ENCODE data around the gene DNAL4.

DNAL4 gene, protein sequence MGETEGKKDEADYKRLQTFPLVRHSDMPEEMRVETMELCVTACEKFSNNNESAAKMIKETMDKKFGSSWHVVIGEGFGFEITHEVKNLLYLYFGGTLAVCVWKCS

DNA sequence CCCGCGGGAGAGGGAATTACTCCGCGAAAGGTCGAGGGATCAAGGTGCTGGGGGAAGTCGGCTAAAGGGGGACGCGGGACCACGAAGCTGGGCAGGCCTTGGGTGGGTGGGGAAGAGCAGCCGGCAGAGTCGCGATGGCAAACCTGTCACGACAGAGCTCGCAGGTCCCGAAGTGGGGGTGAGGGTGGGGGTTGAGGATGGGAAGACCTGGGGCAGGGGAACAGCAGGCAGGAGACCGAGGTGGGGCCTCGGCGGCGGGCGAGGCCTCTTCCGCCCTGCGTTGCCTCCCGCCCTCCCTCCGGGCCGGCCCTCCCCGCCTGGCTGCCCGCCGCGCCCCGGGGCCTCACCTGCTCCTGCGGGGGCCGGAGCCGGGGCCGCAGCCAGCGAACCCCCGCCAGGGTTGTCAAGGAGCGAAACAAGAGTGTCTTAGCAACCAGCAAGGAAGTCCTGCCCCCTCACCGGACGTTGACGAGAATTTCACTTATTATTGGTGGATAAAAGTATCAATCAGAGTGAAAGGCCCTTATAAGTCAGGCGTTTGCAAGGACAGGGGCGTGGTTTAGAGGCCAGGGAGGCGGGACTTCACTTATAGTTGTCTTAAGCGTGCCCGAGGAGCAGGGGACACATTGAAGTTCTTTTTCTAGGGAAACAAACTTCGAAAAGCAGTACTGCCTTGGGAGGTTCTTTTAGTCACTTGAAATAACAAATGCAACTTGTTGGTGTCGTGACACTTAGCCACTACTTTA lies at the start of gene DNAL4:
DNAL4 (minus strand) TSS at position 423 of the 746 bp plus-strand sequence. CDS start 11,412 bp downstream, outside the sequence.
- in situ Hi-C loops (cut with MboI; ENCODE audit: low pct_unique_long_range_greater_than_20kb, low sequenced_read_pairs) = no loop called here
- peak; percentile 99 for DNase-seq

DNA sequence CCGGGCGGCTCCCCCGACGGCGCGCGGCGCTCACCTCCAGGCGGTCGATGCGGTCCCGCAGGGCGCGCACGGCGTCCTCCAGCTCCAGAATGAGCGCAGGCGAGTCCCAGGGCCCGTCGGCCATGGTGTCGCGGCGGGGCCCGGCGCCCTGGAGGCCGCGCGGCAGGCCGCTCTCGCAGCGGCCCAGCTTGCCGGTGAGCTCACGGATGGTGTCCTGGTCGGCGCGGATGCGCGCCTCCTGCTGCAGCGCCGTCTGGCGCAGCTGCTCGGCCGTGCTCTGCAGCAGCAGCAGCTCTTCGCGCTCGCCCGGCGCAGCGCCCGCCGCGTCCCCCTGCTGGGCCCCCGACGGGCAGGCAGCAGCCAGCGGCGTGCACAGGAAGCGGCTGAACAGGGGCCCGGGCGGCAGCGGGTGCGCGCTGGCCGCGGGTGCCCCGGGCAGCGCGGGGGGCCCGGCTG lies 49.3 kb upstream of the DNAL4 start:
- DNase-seq = peak; percentile 62
- in situ Hi-C loops (cut with MboI; ENCODE audit: low pct_unique_long_range_greater_than_20kb, low sequenced_read_pairs) = no loop called here

DNA sequence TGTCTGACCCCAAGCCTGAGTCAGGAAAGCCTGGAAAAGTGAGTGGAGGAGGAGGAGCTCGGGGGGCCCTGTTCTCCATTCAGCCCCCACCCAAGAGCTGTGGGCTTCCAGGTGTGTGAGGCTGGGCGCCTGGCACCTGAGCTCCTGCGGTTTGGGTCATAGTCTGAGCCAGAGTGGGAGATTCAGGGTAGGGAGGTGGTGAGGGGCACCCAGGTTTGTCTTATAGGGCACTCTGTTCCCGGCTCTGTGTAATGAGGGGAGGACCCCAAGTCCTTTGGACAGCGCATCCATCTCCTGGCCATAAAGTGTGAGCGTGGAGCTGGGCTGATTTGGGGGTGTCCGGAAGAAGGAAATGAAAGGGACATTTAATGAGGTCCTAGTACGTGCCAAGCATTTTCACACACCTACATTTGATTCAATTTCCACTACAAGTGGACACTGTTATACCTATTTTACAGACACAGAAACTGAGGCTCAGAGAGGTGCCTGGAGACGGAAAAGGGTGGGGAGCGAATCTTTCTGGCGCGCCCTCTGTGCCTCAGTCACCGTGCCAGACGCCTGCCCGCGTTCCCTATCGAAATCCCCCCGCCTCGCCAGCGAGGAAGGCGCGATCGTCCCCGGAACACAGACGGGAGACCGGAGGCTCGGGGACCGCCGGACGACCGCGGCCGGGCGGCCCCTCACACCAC lies 48.7 kb upstream of the DNAL4 start:
- in situ Hi-C loops (cut with MboI; ENCODE audit: low pct_unique_long_range_greater_than_20kb, low sequenced_read_pairs) = no loop called here
- DNase-seq = no peak

DNA sequence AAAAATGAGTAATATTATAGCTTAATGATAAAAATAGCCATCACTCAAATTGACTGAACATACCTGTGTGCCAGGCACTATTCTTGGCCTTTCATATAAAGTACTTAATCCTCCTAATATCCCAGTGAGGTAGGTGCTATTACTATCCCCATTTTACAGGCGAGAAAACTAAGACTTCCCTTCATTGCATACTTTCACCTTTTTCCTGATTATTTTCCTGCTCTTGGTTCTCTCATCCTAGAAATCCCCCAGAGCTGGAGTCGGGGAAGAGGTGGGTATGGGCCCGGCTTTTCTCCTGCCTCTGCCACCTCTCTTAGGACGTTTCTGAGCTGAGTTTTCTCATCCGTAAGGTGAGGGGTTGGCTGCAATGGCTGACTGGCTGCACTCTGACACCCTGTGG lies 47.7 kb upstream of the DNAL4 start:
- DNase-seq = no peak
- in situ Hi-C loops (cut with MboI; ENCODE audit: low pct_unique_long_range_greater_than_20kb, low sequenced_read_pairs) = no loop called here

DNA sequence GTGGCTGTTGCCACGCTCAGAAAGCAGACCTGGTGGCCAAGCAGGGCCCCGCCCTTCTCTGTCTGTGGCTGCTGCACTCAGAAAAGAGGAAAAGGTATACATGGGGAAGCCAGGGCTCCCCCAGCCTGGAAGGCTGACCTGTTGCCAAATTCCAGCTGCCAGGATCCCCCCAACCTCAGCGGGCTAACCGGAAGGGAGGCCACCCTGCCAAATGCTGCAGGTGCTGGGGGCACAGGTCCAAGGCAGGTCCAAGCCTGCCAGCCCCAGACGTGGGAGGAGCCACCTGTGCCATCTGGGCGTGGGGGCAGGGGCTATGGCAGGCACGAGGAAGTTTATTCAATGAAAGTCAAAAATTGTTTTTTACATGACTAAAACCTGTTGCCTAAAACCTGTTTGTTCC lies 47.3 kb upstream of the DNAL4 start:
- in situ Hi-C loops (cut with MboI; ENCODE audit: low pct_unique_long_range_greater_than_20kb, low sequenced_read_pairs) = no loop called here
- DNase-seq = no peak

DNA sequence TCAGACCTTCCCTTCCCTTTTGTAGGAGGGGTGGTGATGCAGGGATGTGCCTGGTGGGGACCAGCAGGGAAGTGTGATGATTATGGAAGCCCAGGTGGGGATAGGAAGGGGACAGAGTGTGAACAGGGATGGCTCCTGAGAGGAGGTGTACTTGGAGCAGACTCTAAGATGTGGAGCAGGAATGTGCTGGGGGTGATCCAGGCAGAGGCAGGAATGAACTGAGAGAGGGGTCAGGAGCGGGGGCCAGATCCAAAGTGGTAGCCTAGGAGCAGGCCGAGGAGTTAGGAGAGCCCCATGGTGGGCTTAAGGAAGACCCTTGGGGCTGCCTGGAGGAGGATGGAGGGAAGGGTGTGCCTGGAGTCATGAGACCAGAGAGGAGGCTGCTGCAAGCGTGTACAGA lies 46.2 kb upstream of the DNAL4 start:
- in situ Hi-C loops (cut with MboI; ENCODE audit: low pct_unique_long_range_greater_than_20kb, low sequenced_read_pairs) = no loop called here
- DNase-seq = no peak

DNA sequence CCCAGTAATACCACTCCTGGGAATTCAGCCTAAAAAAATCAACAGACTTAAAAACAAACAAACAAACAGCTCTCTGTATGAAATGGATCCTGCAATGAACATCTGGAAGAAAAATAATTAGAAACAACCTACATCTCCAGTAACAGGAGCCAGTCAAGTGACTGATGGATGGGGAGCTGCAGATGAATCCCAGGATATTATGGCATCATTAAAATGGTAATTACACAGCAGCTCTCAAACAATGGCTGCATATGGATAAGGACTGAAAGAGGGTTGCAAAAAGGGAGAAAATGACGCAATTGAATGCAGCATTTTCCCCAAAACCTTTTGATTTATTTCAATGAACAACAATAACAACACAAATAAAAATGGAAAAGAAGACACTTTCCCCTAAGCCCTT lies 45.7 kb upstream of the DNAL4 start:
- in situ Hi-C loops (cut with MboI; ENCODE audit: low pct_unique_long_range_greater_than_20kb, low sequenced_read_pairs) = no loop called here
- no peak for DNase-seq

DNA sequence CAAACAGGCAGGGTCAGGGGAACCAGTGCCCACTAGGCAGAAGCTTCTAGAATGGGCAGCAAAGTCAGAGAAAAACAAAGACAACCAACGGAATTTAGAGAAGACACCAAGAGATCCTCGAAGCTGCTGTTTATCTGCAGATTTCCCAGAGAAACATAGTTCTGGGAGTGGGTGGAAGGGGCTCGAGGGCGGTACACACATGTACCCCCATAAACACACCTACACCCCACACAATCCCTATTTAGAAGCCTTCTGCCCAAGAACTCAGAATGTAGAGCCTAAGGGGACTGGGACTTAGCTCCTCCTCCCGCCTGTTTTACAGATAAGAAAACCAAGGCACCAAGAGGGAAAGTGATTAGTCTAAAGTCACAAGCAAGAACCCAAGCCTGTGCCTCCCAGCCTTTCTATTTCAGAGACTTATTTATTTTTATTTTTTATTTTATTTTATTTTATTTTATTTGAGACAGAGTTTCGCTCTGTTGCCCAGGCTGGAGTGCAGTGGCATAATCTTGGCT lies 43.5 kb upstream of the DNAL4 start:
- no peak for DNase-seq
- in situ Hi-C loops (cut with MboI; ENCODE audit: low pct_unique_long_range_greater_than_20kb, low sequenced_read_pairs) = no loop called here

DNA sequence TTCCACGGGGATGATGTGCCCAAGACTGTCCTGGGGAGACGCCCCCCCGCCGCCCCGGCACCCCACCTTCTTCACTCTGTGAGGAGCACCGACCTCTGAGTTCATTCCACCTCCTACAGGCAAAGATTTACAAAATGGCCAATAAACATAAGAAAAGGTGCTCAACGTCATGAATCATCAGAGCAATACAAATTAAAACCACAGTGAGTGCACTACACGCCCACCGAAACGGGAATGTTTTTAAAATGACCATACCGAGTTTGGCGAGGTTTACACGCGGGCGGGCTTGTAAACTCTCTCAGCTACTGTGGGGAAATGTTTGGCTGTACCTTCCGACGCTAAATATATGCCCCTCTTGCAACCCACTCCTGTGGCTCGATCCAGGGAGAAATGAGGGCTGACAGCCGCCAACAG lies 42.0 kb upstream of the DNAL4 start:
- in situ Hi-C loops (cut with MboI; ENCODE audit: low pct_unique_long_range_greater_than_20kb, low sequenced_read_pairs) = no loop called here
- no peak for DNase-seq

DNA sequence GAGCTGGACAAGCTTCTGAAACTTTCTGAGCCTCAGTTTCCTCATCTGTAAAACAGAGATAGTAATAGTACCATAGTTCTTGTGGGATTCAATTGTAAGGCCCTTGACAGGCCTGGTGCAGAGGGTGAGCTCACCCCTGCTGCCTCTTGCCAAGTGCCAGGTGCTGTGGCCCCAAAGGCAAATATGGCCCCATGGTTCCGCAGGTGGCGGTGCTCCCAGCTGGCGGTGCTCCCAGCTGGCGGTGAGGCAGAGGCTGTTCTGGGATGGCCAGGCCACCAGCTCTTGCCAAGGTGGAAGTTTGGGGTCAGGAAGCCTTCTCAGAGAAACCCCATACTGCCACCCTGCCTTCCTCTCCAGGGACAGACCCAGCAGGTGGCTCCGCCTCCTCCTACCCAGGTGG lies 41.0 kb upstream of the DNAL4 start:
- in situ Hi-C loops (cut with MboI; ENCODE audit: low pct_unique_long_range_greater_than_20kb, low sequenced_read_pairs) = no loop called here
- no peak for DNase-seq

DNA sequence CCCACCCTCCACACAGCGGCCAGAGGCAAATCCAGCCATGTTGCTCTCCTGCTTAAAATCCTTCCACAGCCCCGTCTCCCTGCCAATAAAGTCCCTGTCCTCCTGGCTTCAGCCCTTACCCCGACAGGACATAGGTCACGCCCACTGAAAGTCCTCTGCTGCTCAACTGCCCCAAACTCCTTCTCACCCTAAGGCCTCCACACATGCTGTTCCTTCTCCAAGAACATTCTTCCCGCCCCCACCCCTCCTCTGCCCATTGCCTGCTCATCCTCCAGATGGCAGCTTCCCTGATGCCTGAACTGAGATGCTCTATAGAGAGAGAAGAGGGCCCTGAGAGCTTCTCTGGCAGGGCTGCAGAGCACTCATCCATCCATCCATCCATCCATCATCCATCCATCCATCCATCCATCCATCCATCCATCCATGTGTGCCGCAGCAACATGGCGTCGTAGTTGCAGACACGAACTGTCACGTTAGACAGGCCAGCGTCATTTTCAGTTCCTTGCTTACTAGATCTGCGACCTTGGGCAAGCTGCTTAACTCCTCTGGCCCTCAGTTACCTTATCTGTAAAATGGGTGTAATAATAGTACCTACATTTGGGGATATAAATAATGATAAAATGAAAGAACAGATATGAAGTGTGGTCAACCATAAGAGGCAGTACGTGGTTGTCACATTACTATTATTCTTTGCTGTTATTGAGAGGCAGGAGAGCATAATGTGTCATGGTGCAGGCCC lies 40.4 kb upstream of the DNAL4 start:
- in situ Hi-C loops (cut with MboI; ENCODE audit: low pct_unique_long_range_greater_than_20kb, low sequenced_read_pairs) = no loop called here
- DNase-seq = no peak

DNA sequence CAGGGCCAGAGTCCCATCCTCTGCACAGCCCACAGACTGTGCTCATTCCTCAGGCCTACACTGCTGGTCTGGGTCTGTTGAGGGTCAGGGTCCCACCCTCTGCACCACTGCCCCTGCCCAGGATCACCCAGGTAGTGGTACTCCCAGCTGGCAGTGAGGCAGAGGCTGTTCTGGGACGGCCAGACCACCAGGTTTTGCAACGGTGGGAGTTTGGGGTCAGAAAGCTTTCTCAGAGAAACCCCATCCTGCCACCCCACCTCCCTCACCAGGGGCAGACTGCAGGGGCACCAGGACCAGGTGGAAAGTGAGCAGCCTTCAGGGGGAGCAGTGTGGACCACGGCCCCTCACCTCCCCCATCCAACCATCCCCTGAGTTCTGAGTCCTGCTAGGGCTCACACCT lies 39.1 kb upstream of the DNAL4 start:
- in situ Hi-C loops (cut with MboI; ENCODE audit: low pct_unique_long_range_greater_than_20kb, low sequenced_read_pairs) = no loop called here
- DNase-seq = no peak

DNA sequence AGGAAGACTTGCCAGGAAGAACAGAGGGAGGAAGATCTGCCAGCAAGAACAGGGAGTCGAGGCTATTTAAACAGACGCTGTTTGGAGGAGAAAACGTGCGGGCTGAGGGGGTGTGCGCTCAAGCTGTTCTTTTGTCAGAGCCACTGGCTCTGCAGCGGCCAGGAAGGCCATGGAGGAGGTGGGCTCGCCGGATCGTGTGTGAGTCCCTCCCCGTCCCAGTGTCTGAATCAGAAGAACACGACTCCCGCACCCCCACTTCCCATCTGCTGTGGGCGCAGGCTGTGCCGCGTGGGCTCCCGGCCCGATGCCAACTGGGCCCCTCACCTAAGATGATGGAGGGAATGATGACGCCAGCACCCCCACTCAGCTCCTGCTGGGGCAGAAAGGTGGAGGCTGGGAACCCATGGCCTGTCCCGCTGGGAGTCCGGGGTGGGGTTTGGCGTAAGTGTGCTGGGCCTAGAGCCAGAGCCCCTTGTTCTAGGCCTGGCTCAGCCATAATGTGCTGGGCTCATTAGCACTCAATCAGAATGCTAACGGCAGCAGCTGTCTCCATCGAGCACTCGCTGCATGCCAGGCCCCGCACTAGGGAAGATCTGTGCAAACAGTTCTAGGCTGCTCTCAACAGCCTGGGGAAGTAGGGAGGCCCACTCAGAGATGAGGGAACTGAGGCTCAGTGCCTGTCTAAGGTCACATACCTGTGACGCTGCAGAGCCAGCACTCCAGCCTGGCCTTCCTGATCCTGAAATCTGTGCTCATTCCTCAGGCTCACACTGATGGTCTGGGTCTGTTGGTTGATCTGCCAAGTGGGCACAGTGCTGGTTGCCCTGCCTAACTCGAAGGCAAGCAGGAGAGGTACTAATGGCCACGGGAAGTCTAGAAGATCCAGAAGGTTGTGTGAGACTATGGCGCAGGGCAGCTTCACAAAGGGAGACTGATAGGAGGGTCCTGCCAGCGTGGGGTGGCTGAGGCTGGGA lies 38.3 kb upstream of the DNAL4 start:
- in situ Hi-C loops (cut with MboI; ENCODE audit: low pct_unique_long_range_greater_than_20kb, low sequenced_read_pairs) = no loop called here
- DNase-seq = no peak

DNA sequence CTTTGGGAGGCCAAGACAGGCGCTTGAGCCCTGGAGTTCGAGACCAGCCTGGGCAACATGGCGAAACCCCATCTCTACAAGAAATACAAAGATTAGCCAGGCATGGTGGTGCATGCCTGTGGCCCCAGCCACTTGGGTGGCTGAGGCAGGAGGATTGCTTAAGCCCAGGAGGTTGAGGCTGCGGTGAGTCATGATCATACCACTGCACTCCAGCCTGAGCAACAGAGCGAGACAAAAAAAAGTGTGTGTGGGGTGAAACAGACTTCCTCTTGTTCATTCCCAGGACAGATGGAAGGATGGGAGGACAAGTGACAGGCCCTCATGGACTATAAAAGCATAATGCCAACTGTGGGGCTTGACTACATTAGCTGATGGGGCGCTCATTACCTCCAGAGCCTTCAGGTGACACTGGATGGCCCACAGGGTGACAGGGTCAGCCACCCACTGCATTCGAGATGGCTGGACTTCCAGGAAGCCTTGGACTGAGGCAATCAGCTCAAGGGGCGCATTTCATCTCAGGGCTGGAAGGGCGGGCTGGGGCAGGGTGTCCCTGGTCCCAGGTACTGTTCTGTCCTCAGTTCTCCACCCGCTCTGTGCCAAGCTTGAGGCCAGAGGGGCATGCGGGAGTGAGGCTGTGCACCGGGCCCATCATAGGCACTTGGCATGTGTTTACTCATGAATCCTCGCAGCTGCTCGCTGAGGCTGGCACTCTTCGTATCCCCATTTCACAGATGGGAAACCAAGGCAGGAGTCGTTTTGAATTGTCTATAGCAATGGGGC lies 37.4 kb upstream of the DNAL4 start:
- in situ Hi-C loops (cut with MboI; ENCODE audit: low pct_unique_long_range_greater_than_20kb, low sequenced_read_pairs) = no loop called here
- peak; percentile 74 for DNase-seq

DNA sequence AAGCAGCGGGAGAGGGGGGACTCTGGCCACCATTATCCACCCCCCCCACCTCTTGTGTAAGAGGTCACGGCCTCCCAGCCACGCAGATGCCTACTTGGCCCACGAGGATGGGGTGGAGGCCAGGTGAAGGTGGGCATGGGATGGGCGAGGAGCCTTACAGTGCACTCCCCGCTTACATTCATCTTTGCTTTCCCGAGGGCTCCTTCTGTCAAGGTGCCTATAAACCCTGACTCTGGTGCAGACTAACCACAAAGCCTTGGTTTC lies 36.8 kb upstream of the DNAL4 start:
- in situ Hi-C loops (cut with MboI; ENCODE audit: low pct_unique_long_range_greater_than_20kb, low sequenced_read_pairs) = no loop called here
- no peak for DNase-seq

DNA sequence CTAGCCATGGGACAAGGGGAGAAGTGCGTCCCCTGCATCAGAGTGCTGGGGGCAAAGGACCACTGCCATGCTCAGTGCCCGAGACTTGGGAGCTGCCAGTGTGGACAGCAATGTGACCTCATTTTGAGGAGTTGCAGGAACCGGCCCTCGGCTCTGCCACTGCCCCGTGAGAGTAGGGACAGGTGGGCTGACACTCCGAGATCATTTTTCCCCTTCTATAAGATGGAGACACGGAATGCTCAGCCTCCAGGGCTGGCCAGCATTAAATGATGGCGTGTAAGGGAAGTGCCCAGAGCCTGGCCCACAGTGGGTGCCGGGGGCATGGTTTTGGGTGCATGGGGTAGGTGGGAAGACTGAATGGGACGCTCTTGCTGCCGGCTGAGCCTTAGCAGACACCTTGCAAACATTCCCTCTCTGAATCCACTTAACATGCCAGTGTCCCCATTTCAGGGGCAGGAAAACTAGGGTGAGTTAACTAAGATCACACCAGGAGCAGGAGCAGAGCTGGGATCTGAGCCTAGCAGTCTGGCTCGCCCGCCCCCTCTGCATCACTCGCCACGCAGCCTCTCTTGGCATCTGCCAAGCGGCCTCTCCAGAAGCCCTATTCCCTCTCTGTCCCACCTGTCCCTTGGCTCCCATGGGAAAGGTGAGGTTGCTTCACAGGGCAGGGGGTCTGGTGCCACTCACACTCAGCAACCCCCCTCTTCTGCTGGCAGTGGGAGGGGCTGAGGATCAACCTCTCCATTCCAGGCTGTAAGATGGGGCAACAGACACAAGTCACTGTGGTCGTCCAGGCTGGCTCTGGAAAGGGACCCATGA lies 36.3 kb upstream of the DNAL4 start:
- in situ Hi-C loops (cut with MboI; ENCODE audit: low pct_unique_long_range_greater_than_20kb, low sequenced_read_pairs) = no loop called here
- no peak for DNase-seq

DNA sequence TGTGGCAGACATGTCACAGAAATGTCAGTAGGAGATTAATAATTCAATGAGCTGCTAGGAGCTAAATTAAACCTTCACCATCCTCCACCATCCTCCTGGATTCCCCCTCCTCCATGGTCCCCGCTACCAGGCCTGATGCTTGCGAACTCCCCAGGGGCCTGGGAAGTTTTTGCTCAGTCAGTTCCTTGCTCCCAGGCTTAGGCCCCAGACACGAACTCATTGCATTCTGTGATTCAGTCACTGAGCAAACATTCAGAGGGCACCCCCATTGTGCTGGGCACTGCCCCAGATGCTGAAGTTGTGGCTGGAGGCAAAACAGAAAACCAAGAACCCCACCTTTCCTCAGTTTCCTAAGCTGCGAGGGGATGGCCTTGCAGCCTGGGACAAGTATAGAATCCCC lies 35.5 kb upstream of the DNAL4 start:
- no peak for DNase-seq
- in situ Hi-C loops (cut with MboI; ENCODE audit: low pct_unique_long_range_greater_than_20kb, low sequenced_read_pairs) = no loop called here
